Spleen (tissue), 11 donors: ENCODE data around the gene REEP3. TPM values are rescaled to one million over a fixed set of nuclear protein-coding genes. Genes with fewer than 3 reads are reported as not detected.

ENCODE experiments used
- DNase-seq: peaks from one replicate; pipeline ENCODE4 v3.0.0-alpha.2; 2020
- H3K27ac ChIP-seq, 8 donors: fragments of 200-600 bp; sonication (generic) in 7 of 8; 1 replicate in 4 of 8; 2 replicates in 4 of 8; pipeline versions ENCODE4 v1.5.0 to v1.8.0; 2016 to 2021; ENCODE audit warnings: inconsistent platforms in 4 of 8, mild to moderate bottlenecking in 4 of 8, moderate library complexity in 1 of 8
- H3K27me3 ChIP-seq, 7 donors: fragments of 200-600 bp; sonication (generic) in 6 of 7; replicated peaks in 1 of 7; 1 replicate in 4 of 7; 2 replicates in 3 of 7; pipeline versions ENCODE4 v1.5.0 to v1.8.0; 2016 to 2021; ENCODE audit warnings: inconsistent platforms in 3 of 7, mild to moderate bottlenecking in 1 of 7
- H3K36me3 ChIP-seq, 6 donors: fragments of 200-600 bp; sonication (generic) in 5 of 6; 1 replicate in 4 of 6; 2 replicates in 2 of 6; pipeline versions ENCODE4 v1.5.0 to v1.8.0; 2016 to 2021; ENCODE audit warnings: inconsistent platforms in 2 of 6
- H3K4me1 ChIP-seq, 6 donors: fragments of 200-600 bp; sonication (generic) in 5 of 6; 1 replicate in 3 of 6; 2 replicates in 3 of 6; pipeline versions ENCODE4 v1.5.0 to v1.8.0; 2016 to 2021; ENCODE audit warnings: inconsistent platforms in 3 of 6
- H3K4me3 ChIP-seq, 8 donors: fragments of 200-600 bp; sonication (generic) in 7 of 8; 1 replicate in 4 of 8; 2 replicates in 4 of 8; pipeline versions ENCODE4 v1.5.0 to v1.8.0; 2016 to 2021; ENCODE audit warnings: inconsistent platforms in 4 of 8, mild to moderate bottlenecking in 4 of 8, moderate library complexity in 2 of 8
- H3K9me3 ChIP-seq, 8 donors: fragments of 200-600 bp; sonication (generic) in 7 of 8; 1 replicate in 4 of 8; 2 replicates in 4 of 8; pipeline versions ENCODE4 v1.5.0 to v1.8.0; 2016 to 2021; ENCODE audit warnings: inconsistent platforms in 4 of 8
- POLR2A ChIP-seq, 3 donors: fragments of 450-650 bp; IDR thresholded peaks; one replicate each; pipeline ENCODE4 v1.5.1; 2017; ENCODE audit warnings: antibody characterized with exemption in 3 of 3, mild to moderate bottlenecking in 1 of 3
- POLR2AphosphoS5 ChIP-seq, 3 donors: sonication (generic); formaldehyde crosslinking; IDR thresholded peaks; one replicate each; pipeline ENCODE4 v1.5.1; 2017; ENCODE audit warnings: antibody characterized with exemption in 3 of 3
- WGBS, 5 donors: extraction: QIAGEN DNeasy Blood & Tissue Kit in 3 of 5; methylation state at CpG; one replicate each; pipeline versions ENCODE4 v1.1.5 to v1.1.7; 2013 to 2018; 5-methylcytosine and 5-hydroxymethylcytosine counted together
- intact Hi-C: fragments of 100-400 bp; cut with DNase I; formaldehyde crosslinking; loops from one replicate; pipeline ENCODE4 v1.15.0; 2023; ENCODE audit warnings: low total_unique reads
- polyA plus RNA-seq, 3 donors: library from polyadenylated mRNA; stranded (reverse); fragments of 200-250 nt; gene quantifications; one replicate each; pipeline ENCODE4 v1.2.1, GENCODE V29; 2013
- total RNA-seq, 7 donors: library from RNA; depleted of rRNA in 3 of 7; stranded (reverse); fragments of >200 nt in 3 of 7; fragmentation: NEBNext Ultra II Directional in 4 of 7; extraction: Animal tissue kit (Norgen Biotek cat#: 25700) in 4 of 7; gene quantifications; one replicate each; pipeline versions ENCODE4 v1.1.0 to v1.2.1, GENCODE V29; 2016 to 2021
- TF ChIP-seq, protein P1 (sequence below), 11 experiments: fragments of 200-600 bp in 7 of 11; fragments of 450-650 bp in 4 of 11; sonication (generic) in 4 of 11; IDR thresholded peaks in 8 of 11; conservative IDR thresholded peaks in 3 of 11; 1 replicate in 7 of 11; 2 replicates in 4 of 11; pipeline versions ENCODE4 v1.4.0 to v1.8.0; 2016 to 2021; ENCODE audit warnings: antibody characterized with exemption in 11 of 11, inconsistent platforms in 4 of 11, mild to moderate bottlenecking in 1 of 11
- donor health status: healthy with polysubstance abuse.
- donor health status: DM: no; HTN: no; CAD: no; lungs with moderate emphysema.
- donor health status: DM: no; HTN: no; CAD: no.
- donor health status: Bipolar disorder and iron deficiency.
- donor health status: healthy.
- donor health status: DM: no; HTN: no; CAD: no.
- donor health status: DM: yes; HTN: yes; CAD: no.

REEP3 gene
- total and polyA plus RNA-seq, 10 donors, result 4.0 to 46.5 (median 22.1) TPM

DNA sequence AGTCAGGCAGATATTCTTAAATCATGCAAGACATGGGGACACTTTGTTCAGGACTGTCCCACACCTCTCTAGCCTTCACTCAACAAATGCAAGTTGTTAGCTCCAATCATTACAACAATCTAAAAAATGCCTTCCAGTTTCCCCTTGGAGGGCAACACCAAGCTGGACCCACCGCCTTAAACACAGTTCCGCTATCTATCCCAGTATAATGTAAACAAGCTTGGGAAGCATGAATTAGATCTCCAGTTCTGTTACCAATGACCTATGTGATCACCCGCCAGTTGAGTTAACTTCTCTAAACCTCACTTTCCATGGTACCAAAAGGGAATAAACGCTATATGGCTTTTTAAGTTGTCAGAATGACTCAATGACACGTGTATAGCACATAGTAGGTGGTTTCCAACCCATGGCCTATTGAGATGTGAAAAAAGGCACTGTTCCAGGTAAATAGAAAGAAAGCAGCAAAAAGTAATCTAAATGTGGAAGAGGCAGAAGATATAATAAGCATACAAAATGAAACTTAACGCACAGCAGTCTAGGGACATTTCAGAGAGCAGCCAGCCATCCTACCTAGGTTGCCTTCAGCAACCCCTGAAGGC lies 2.4 kb upstream of the REEP3 start:
- intact Hi-C loops, result no loop called here
- H3K9me3 ChIP-seq, result peaks cover 0 to 4% (median 1%) of the 10 kb centered on the region in 8 donors
- no peak for DNase-seq
- H3K36me3 ChIP-seq, result no peaks in the 10 kb centered on the region
- 86 to 93% (median 91%) methylated on average over 6 of the region's 6 CpGs for WGBS, 5 donors
- H3K4me1 ChIP-seq, result peaks cover 25 to 85% (median 61%) of the 10 kb centered on the region in 6 donors
- H3K27me3 ChIP-seq, result no peaks in the 10 kb centered on the region
- TF ChIP-seq, protein P1, sequence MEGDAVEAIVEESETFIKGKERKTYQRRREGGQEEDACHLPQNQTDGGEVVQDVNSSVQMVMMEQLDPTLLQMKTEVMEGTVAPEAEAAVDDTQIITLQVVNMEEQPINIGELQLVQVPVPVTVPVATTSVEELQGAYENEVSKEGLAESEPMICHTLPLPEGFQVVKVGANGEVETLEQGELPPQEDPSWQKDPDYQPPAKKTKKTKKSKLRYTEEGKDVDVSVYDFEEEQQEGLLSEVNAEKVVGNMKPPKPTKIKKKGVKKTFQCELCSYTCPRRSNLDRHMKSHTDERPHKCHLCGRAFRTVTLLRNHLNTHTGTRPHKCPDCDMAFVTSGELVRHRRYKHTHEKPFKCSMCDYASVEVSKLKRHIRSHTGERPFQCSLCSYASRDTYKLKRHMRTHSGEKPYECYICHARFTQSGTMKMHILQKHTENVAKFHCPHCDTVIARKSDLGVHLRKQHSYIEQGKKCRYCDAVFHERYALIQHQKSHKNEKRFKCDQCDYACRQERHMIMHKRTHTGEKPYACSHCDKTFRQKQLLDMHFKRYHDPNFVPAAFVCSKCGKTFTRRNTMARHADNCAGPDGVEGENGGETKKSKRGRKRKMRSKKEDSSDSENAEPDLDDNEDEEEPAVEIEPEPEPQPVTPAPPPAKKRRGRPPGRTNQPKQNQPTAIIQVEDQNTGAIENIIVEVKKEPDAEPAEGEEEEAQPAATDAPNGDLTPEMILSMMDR (IDR thresholded peaks at IDR 0.05 in 8 of 11, conservative IDR thresholded peaks at IDR 0.05 in 3 of 11), result no peak
- no peak overlapping the region for H3K27ac ChIP-seq
- no peak overlapping the region for H3K4me3 ChIP-seq

DNA sequence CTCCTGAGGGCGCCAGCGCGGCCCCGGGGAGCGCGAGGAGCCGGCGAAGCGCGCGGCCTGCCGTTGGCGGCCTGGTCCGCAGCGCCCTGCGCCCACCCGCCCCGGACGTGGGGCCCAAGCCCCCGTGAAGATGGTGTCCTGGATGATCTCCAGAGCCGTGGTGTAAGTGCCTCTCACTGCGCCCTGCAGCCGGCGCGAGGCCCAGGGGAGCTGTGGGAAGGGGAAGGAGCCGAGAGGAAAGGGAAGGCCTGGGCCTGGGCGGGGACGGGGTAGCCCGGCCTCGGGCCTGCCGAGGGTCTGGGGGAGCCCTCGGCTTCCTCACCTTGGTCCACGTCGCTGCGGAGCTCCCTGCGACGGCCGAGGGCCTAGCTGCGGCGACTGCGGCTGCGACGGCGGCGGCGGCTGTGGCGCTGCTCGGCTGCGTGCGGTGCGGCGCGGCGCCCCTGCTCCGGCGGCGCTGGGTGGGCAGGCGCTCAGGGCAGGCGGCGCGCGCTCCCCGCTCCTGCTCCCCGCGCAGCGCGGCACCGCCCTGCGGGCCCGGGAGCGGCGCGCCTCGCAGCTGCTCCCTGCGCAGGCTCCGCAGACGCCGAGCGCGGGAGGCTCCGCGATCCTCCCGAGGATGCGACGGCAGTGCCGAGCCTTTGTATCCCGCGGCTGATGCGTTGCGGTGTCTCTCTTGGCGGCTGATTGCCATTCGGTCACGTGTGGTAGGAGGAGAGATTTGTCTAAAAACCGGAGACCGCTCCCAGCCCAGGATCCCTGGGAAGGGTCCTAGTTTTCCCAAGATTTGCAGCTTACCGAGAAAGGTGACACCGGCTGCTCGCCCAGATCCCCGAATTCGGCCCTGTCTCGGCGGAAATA lies 445 bp downstream of the REEP3 start:
- Histone ChIP-seq H3K4me1 (peaks cover 19 to 62% (median 48%) of the 10 kb centered on the region in 6 donors), H3K27ac (peak overlapping the region; percentile 90 to 98 (median 98)), H3K27me3 (no peaks in the 10 kb centered on the region), H3K36me3 (no peaks in the 10 kb centered on the region), H3K4me3 (peak overlapping the region; percentile 61 to 94 (median 72)), H3K9me3 (no peaks in the 10 kb centered on the region)
- TF ChIP-seq POLR2AphosphoS5 (IDR thresholded peaks at IDR 0.05), result peak; percentile 65 to 82 (median 75)
- TF ChIP-seq, protein P1 (IDR thresholded peaks at IDR 0.05 in 8 of 11, conservative IDR thresholded peaks at IDR 0.05 in 3 of 11), result no peak
- TF ChIP-seq POLR2A (IDR thresholded peaks at IDR 0.05), result peak in 2 of 3 donors; percentile 15 to 57
- DNase-seq, result peak; percentile 93
- intact Hi-C loops, result no loop called here
- 0 to 1% (median 0%) methylated on average over 21 to 102 of the region's 102 CpGs for WGBS, 5 donors

DNA sequence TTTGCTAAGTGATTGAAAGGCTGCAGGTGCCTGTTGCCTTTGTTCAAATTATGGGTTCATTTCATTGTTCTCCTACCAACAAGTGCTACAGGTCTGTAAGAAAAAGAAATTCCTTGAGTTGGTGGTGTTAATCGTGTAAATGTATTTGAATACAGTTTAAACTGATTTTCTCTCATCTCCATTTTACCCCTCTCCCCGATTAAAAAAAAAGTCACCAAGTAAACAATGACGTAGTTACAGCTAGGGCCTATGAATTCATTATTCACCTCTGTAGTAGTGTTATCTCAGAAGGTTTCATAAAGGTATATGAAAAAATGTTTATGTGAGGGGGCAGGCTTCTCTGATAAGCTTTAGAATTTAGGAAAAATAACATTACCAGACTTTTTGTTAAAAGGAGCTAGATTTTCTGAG lies 1.1 kb downstream of the REEP3 start:
- intact Hi-C loops, result no loop called here
- Histone ChIP-seq H3K27ac (peak overlapping the region; percentile 90 to 98 (median 98)), H3K9me3 (no peaks in the 10 kb centered on the region), H3K4me1 (peaks cover 19 to 56% (median 42%) of the 10 kb centered on the region in 6 donors), H3K36me3 (no peaks in the 10 kb centered on the region), H3K27me3 (no peaks in the 10 kb centered on the region), H3K4me3 (peak overlapping the region; percentile 30 to 94 (median 72))
- TF ChIP-seq, protein P1 (IDR thresholded peaks at IDR 0.05 in 8 of 11, conservative IDR thresholded peaks at IDR 0.05 in 3 of 11), result no peak
- TF ChIP-seq POLR2A (IDR thresholded peaks at IDR 0.05) (no peak), POLR2AphosphoS5 (IDR thresholded peaks at IDR 0.05) (no peak)
- DNase-seq, result no peak
- WGBS, 5 donors, result 6 to 15% (median 12%) methylated on average over 3 of the region's 3 CpGs

- WGBS, 5 donors, result 91 to 99% (median 93%) methylated on average over 2 of the region's 2 CpGs
- Histone ChIP-seq H3K4me1 (peaks cover 16 to 49% (median 36%) of the 10 kb centered on the region in 6 donors), H3K27me3 (no peaks in the 10 kb centered on the region), H3K36me3 (no peaks in the 10 kb centered on the region), H3K9me3 (no peaks in the 10 kb centered on the region), H3K4me3 (peak overlapping the region in 1 of 8 donors; percentile 61), H3K27ac (peak overlapping the region in 4 of 8 donors; percentile 98)
- intact Hi-C loops, result no loop called here
- no peak for DNase-seq
- TF ChIP-seq POLR2AphosphoS5 (IDR thresholded peaks at IDR 0.05) (no peak), POLR2A (IDR thresholded peaks at IDR 0.05) (no peak)
- TF ChIP-seq, protein P1 (IDR thresholded peaks at IDR 0.05 in 8 of 11, conservative IDR thresholded peaks at IDR 0.05 in 3 of 11), result no peak
These were observed 1.8 kb downstream of the REEP3 start for GRCh38 chr10:63522995-63523394.
